ACC112 (cell line): ENCODE measurements around the gene SCN4A.
"Not testable (repeated sequence)": the region's sequence is repeated elsewhere in the genome, so short reads cannot be mapped to it uniquely, and the experiment has no call there.

Experiments
- H2AFZ ChIP-seq: fragments of 200-600 bp; sonication (generic); one replicate; pipeline ENCODE4 v1.6.0; 2017; ENCODE audit warnings: antibody characterized with exemption, low read length; ENCODE audit not compliant: unreplicated experiment
- H3K27ac ChIP-seq: fragments of 200-600 bp; sonication (generic); 2 replicates; pipeline ENCODE4 v1.5.1; 2014; ENCODE audit warnings: low read depth, mild to moderate bottlenecking, antibody characterized with exemption, low read length, moderate library complexity
- H3K27me3 ChIP-seq: fragments of 200-600 bp; sonication (generic); 2 replicates; pipeline ENCODE4 v1.6.1; 2014; ENCODE audit warnings: mild to moderate bottlenecking, antibody characterized with exemption, low read length, moderate library complexity, mixed read lengths; ENCODE audit not compliant: insufficient read depth
- H3K36me3 ChIP-seq: fragments of 200-600 bp; sonication (generic); 2 replicates; pipeline ENCODE4 v1.6.1; 2016; ENCODE audit warnings: mild to moderate bottlenecking, antibody characterized with exemption, low read length, moderate library complexity, mixed read lengths; ENCODE audit not compliant: insufficient read depth
- H3K4me1 ChIP-seq: fragments of 200-600 bp; sonication (generic); one replicate; pipeline ENCODE4 v1.6.1; 2016; ENCODE audit warnings: low read length, mixed read lengths; ENCODE audit not compliant: insufficient read depth, unreplicated experiment, control insufficient read depth
- H3K4me3 ChIP-seq: fragments of 200-600 bp; sonication (generic); 2 replicates; pipeline ENCODE4 v1.5.1; 2014; ENCODE audit warnings: mild to moderate bottlenecking, low read depth, low read length
- H3K79me2 ChIP-seq: fragments of 200-600 bp; sonication (generic); one replicate; pipeline ENCODE4 v1.6.0; 2016; ENCODE audit warnings: low read length; ENCODE audit not compliant: control insufficient read depth, unreplicated experiment, insufficient read depth

SCN4A gene

GRCh38 chr17:63930951-63931575, 41.7 kb downstream of the SCN4A start:
- H3K27me3 ChIP-seq = no peaks in the 10 kb centered on the region
- no peaks in the 10 kb centered on the region for H3K36me3 ChIP-seq
- H3K27ac ChIP-seq = no peak overlapping the region
- no peak overlapping the region for H2AFZ ChIP-seq
- H3K79me2 ChIP-seq = no peaks in the 10 kb centered on the region
- H3K4me1 ChIP-seq = no peaks in the 10 kb centered on the region
- no peak overlapping the region for H3K4me3 ChIP-seq

GRCh38 chr17:63929860-63930766, 42.6 kb downstream of the SCN4A start:
- Histone ChIP-seq H2AFZ (no peak overlapping the region), H3K4me1 (no peaks in the 10 kb centered on the region), H3K27ac (no peak overlapping the region), H3K36me3 (no peaks in the 10 kb centered on the region), H3K4me3 (no peak overlapping the region), H3K27me3 (no peaks in the 10 kb centered on the region), H3K79me2 (no peaks in the 10 kb centered on the region)

GRCh38 chr17:63928966-63929695, 43.6 kb downstream of the SCN4A start:
- Histone ChIP-seq H3K4me3 (no peak overlapping the region), H3K27me3 (no peaks in the 10 kb centered on the region), H3K36me3 (no peaks in the 10 kb centered on the region), H2AFZ (no peak overlapping the region), H3K79me2 (no peaks in the 10 kb centered on the region), H3K27ac (no peak overlapping the region), H3K4me1 (no peaks in the 10 kb centered on the region)

- H3K27ac ChIP-seq = no peak overlapping the region
- H3K27me3 ChIP-seq = no peaks in the 10 kb centered on the region
- H3K79me2 ChIP-seq = no peaks in the 10 kb centered on the region
- H3K36me3 ChIP-seq = no peaks in the 10 kb centered on the region
- H3K4me1 ChIP-seq = no peaks in the 10 kb centered on the region
- no peak overlapping the region for H2AFZ ChIP-seq
- no peak overlapping the region for H3K4me3 ChIP-seq
Observed at GRCh38 chr17:63928172-63928666, 44.5 kb downstream of the SCN4A start.

- Histone ChIP-seq H3K4me1 (no peaks in the 10 kb centered on the region), H3K4me3 (no peak overlapping the region), H2AFZ (no peak overlapping the region), H3K79me2 (no peaks in the 10 kb centered on the region), H3K27me3 (no peaks in the 10 kb centered on the region), H3K27ac (no peak overlapping the region), H3K36me3 (no peaks in the 10 kb centered on the region)
Observed at GRCh38 chr17:63927464-63928171, 45.1 kb downstream of the SCN4A start.

GRCh38 chr17:63926164-63926563, 46.6 kb downstream of the SCN4A start:
- no peaks in the 10 kb centered on the region for H3K36me3 ChIP-seq
- H3K27me3 ChIP-seq = no peaks in the 10 kb centered on the region
- no peaks in the 10 kb centered on the region for H3K79me2 ChIP-seq
- no peaks in the 10 kb centered on the region for H3K4me1 ChIP-seq
- H3K4me3 ChIP-seq = no peak overlapping the region
- H3K27ac ChIP-seq = no peak overlapping the region
- no peak overlapping the region for H2AFZ ChIP-seq

- H3K4me3 ChIP-seq = no peak overlapping the region
- H3K27ac ChIP-seq = no peak overlapping the region
- no peaks in the 10 kb centered on the region for H3K4me1 ChIP-seq
- H3K36me3 ChIP-seq = no peaks in the 10 kb centered on the region
- H3K79me2 ChIP-seq = no peaks in the 10 kb centered on the region
- no peaks in the 10 kb centered on the region for H3K27me3 ChIP-seq
- no peak overlapping the region for H2AFZ ChIP-seq
Observed at GRCh38 chr17:63925615-63926014, 47.1 kb downstream of the SCN4A start.

- H3K4me3 ChIP-seq, H3K4me1 ChIP-seq, H3K79me2 ChIP-seq, H3K27me3 ChIP-seq, H2AFZ ChIP-seq, H3K27ac ChIP-seq, H3K36me3 ChIP-seq: not testable (repeated sequence)
Observed at GRCh38 chr17:63922402-63922801, 50.3 kb downstream of the SCN4A start.

GRCh38 chr17:63920779-63921178, 51.9 kb downstream of the SCN4A start:
- H3K27ac ChIP-seq, H3K36me3 ChIP-seq, H3K4me3 ChIP-seq, H2AFZ ChIP-seq, H3K79me2 ChIP-seq, H3K4me1 ChIP-seq, H3K27me3 ChIP-seq: not testable (repeated sequence)

- not testable (repeated sequence) for H3K79me2 ChIP-seq, H3K36me3 ChIP-seq, H3K4me3 ChIP-seq, H2AFZ ChIP-seq, H3K27me3 ChIP-seq, H3K4me1 ChIP-seq, H3K27ac ChIP-seq
Observed at GRCh38 chr17:63920050-63920449, 52.7 kb downstream of the SCN4A start.
